IPS DF 4.7 (cell line): ENCODE measurements around the gene ADGRA3.

ENCODE experiments used
- DNase-seq: peaks from one replicate; pipeline ENCODE4 v3.0.0-alpha.2; 2013; ENCODE audit warnings: low spot score; ENCODE audit errors: extremely low read depth

The ADGRA3 gene

GRCh38 chr4:22508376-22508775, 7.5 kb downstream of the ADGRA3 start:
- DNase-seq = no peak

GRCh38 chr4:22504922-22505321, 10.9 kb downstream of the ADGRA3 start:
- DNase-seq = no peak

- no peak for DNase-seq
Measured at GRCh38 chr4:22504447-22504846, 11.4 kb downstream of the ADGRA3 start.

GRCh38 chr4:22502895-22503814, 12.7 kb downstream of the ADGRA3 start:
- DNase-seq = no peak

- DNase-seq = no peak
Measured at GRCh38 chr4:22501715-22502095, 14.2 kb downstream of the ADGRA3 start.

- DNase-seq = no peak
Measured at GRCh38 chr4:22500831-22501714, 14.8 kb downstream of the ADGRA3 start.

- no peak for DNase-seq
Measured at GRCh38 chr4:22500128-22500611, 15.7 kb downstream of the ADGRA3 start.

GRCh38 chr4:22498866-22499265, 17.0 kb downstream of the ADGRA3 start:
- DNase-seq = no peak

- no peak for DNase-seq
Measured at GRCh38 chr4:22496165-22496813, 19.6 kb downstream of the ADGRA3 start.

- no peak for DNase-seq
Measured at GRCh38 chr4:22493523-22493922, 22.3 kb downstream of the ADGRA3 start.

GRCh38 chr4:22492987-22493386, 22.9 kb downstream of the ADGRA3 start:
- DNase-seq = no peak

- DNase-seq = no peak
Measured at GRCh38 chr4:22491939-22492338, 23.9 kb downstream of the ADGRA3 start.

- no peak for DNase-seq
Measured at GRCh38 chr4:22490718-22491315, 25.0 kb downstream of the ADGRA3 start.

GRCh38 chr4:22488106-22488505, 27.8 kb downstream of the ADGRA3 start:
- DNase-seq = no peak

GRCh38 chr4:22487328-22487727, 28.5 kb downstream of the ADGRA3 start:
- no peak for DNase-seq

- DNase-seq = no peak
Measured at GRCh38 chr4:22486276-22486675, 29.6 kb downstream of the ADGRA3 start.

GRCh38 chr4:22485737-22486136, 30.1 kb downstream of the ADGRA3 start:
- no peak for DNase-seq

GRCh38 chr4:22483551-22483981, 32.3 kb downstream of the ADGRA3 start:
- no peak for DNase-seq

GRCh38 chr4:22482250-22483127, 33.4 kb downstream of the ADGRA3 start:
- no peak for DNase-seq

- no peak for DNase-seq
Measured at GRCh38 chr4:22480675-22481327, 35.1 kb downstream of the ADGRA3 start.
